Memory B cell (primary cell): Measurements from ENCODE around the gene SULT1E1.
"Not testable (repeated sequence)": the region's sequence is repeated elsewhere in the genome, so short reads cannot be mapped to it uniquely, and the experiment has no call there.

Experiments
- ATAC-seq: fragments of 150-1000 bp; cut with Tn5 transposase; 2 replicates; pipeline ENCODE4 v1.10.0; 2021; ENCODE audit warnings: low read depth, mild to moderate bottlenecking, moderate library complexity
- DNase-seq, 2 donors: peaks; one replicate each; pipeline ENCODE4 v3.0.0; 2022; ENCODE audit warnings: low spot score in 2 of 2
- H3K27ac Mint-ChIP-seq: one replicate; pipeline ENCODE4 v1.8.0; 2022; ENCODE audit warnings: mild to moderate bottlenecking, moderate library complexity, mixed read lengths
- H3K27me3 Mint-ChIP-seq: one replicate; pipeline ENCODE4 v1.8.0; 2022; ENCODE audit warnings: mixed read lengths
- H3K36me3 Mint-ChIP-seq: one replicate; pipeline ENCODE4 v1.8.0; 2022; ENCODE audit warnings: mild to moderate bottlenecking, mixed read lengths
- H3K4me1 Mint-ChIP-seq: one replicate; pipeline ENCODE4 v1.8.0; 2022; ENCODE audit warnings: mixed read lengths
- H3K4me3 Mint-ChIP-seq: one replicate; pipeline ENCODE4 v1.8.0; 2022; ENCODE audit warnings: mild to moderate bottlenecking, moderate library complexity, mixed read lengths
- H3K9me3 Mint-ChIP-seq: one replicate; pipeline ENCODE4 v1.8.0; 2022; ENCODE audit warnings: mixed read lengths

SULT1E1 gene

GRCh38 chr4:69831646-69832325 lies 28.2 kb downstream of the SULT1E1 start:
- ATAC-seq (peak; percentile 89), DNase-seq (no peak)
- Mint-ChIP-seq H3K27me3 (no peaks in the 10 kb centered on the region), H3K9me3 (no peaks in the 10 kb centered on the region), H3K36me3 (no peaks in the 10 kb centered on the region), H3K4me1 (peaks cover 5% of the 10 kb centered on the region), H3K27ac (peak overlapping the region; percentile 12), H3K4me3 (peak overlapping the region; percentile 90)

GRCh38 chr4:69831270-69831627 lies 28.7 kb downstream of the SULT1E1 start:
- no peaks in the 10 kb centered on the region for H3K9me3 Mint-ChIP-seq

GRCh38 chr4:69830560-69831269 lies 29.2 kb downstream of the SULT1E1 start:
- no peak for DNase-seq
- ATAC-seq: peak; percentile 31
- no peak overlapping the region for H3K27ac Mint-ChIP-seq
- no peaks in the 10 kb centered on the region for H3K9me3 Mint-ChIP-seq
- no peaks in the 10 kb centered on the region for H3K27me3 Mint-ChIP-seq
- H3K4me1 Mint-ChIP-seq: peaks cover 5% of the 10 kb centered on the region
- no peak overlapping the region for H3K4me3 Mint-ChIP-seq
- no peaks in the 10 kb centered on the region for H3K36me3 Mint-ChIP-seq

More at GRCh38 chr4:69831270-69831627, 28.7 kb downstream of the SULT1E1 start:
- H3K4me3 Mint-ChIP-seq: peak overlapping the region; percentile 90
- no peaks in the 10 kb centered on the region for H3K27me3 Mint-ChIP-seq
- DNase-seq: no peak
- ATAC-seq: no peak
- H3K36me3 Mint-ChIP-seq: no peaks in the 10 kb centered on the region
- peaks cover 5% of the 10 kb centered on the region for H3K4me1 Mint-ChIP-seq
- no peak overlapping the region for H3K27ac Mint-ChIP-seq

- H3K27ac Mint-ChIP-seq: no peak overlapping the region
- no peak for ATAC-seq
- DNase-seq: no peak
- no peaks in the 10 kb centered on the region for H3K9me3 Mint-ChIP-seq
- peaks cover 5% of the 10 kb centered on the region for H3K4me1 Mint-ChIP-seq
- H3K27me3 Mint-ChIP-seq: no peaks in the 10 kb centered on the region
- no peaks in the 10 kb centered on the region for H3K36me3 Mint-ChIP-seq
- no peak overlapping the region for H3K4me3 Mint-ChIP-seq
These were observed 29.8 kb downstream of the SULT1E1 start for GRCh38 chr4:69830192-69830559.

GRCh38 chr4:69829678-69830077 lies 30.3 kb downstream of the SULT1E1 start:
- Mint-ChIP-seq H3K36me3 (no peaks in the 10 kb centered on the region), H3K27ac (no peak overlapping the region), H3K27me3 (no peaks in the 10 kb centered on the region), H3K4me3 (no peak overlapping the region), H3K4me1 (peaks cover 5% of the 10 kb centered on the region), H3K9me3 (no peaks in the 10 kb centered on the region)
- DNase-seq: no peak
- ATAC-seq: no peak

- Mint-ChIP-seq H3K9me3 (no peaks in the 10 kb centered on the region), H3K27me3 (no peaks in the 10 kb centered on the region), H3K36me3 (no peaks in the 10 kb centered on the region), H3K4me1 (peaks cover 5% of the 10 kb centered on the region), H3K4me3 (no peak overlapping the region), H3K27ac (no peak overlapping the region)
- ATAC-seq (no peak), DNase-seq (no peak)
These were observed 31.1 kb downstream of the SULT1E1 start for GRCh38 chr4:69828828-69829227.

GRCh38 chr4:69825056-69825455 lies 34.9 kb downstream of the SULT1E1 start:
- not testable (repeated sequence) for H3K4me3 Mint-ChIP-seq, H3K27ac Mint-ChIP-seq, H3K9me3 Mint-ChIP-seq, H3K27me3 Mint-ChIP-seq, DNase-seq, H3K4me1 Mint-ChIP-seq, H3K36me3 Mint-ChIP-seq, ATAC-seq

- H3K4me3 Mint-ChIP-seq: no peak overlapping the region
These were observed 36.3 kb downstream of the SULT1E1 start for GRCh38 chr4:69823481-69824186.

GRCh38 chr4:69823048-69823447 lies 36.9 kb downstream of the SULT1E1 start:
- Mint-ChIP-seq H3K27me3 (no peaks in the 10 kb centered on the region), H3K4me3 (no peak overlapping the region), H3K36me3 (no peaks in the 10 kb centered on the region), H3K9me3 (no peaks in the 10 kb centered on the region), H3K27ac (no peak overlapping the region), H3K4me1 (no peaks in the 10 kb centered on the region)
- no peak for ATAC-seq
- DNase-seq: no peak

More at GRCh38 chr4:69823481-69824186, 36.3 kb downstream of the SULT1E1 start:
- H3K4me1 Mint-ChIP-seq: no peaks in the 10 kb centered on the region
- no peaks in the 10 kb centered on the region for H3K36me3 Mint-ChIP-seq
- DNase-seq (no peak), ATAC-seq (no peak)
- H3K9me3 Mint-ChIP-seq: no peaks in the 10 kb centered on the region
- no peak overlapping the region for H3K27ac Mint-ChIP-seq
- no peaks in the 10 kb centered on the region for H3K27me3 Mint-ChIP-seq

- Mint-ChIP-seq H3K4me3 (no peak overlapping the region), H3K27me3 (no peaks in the 10 kb centered on the region), H3K4me1 (no peaks in the 10 kb centered on the region), H3K27ac (no peak overlapping the region), H3K36me3 (no peaks in the 10 kb centered on the region), H3K9me3 (no peaks in the 10 kb centered on the region)
- no peak for DNase-seq
- no peak for ATAC-seq
These were observed 37.7 kb downstream of the SULT1E1 start for GRCh38 chr4:69822198-69822597.

- DNase-seq (no peak), ATAC-seq (no peak)
- no peak overlapping the region for H3K27ac Mint-ChIP-seq
- no peaks in the 10 kb centered on the region for H3K36me3 Mint-ChIP-seq
- no peaks in the 10 kb centered on the region for H3K27me3 Mint-ChIP-seq
- no peak overlapping the region for H3K4me3 Mint-ChIP-seq
- no peaks in the 10 kb centered on the region for H3K9me3 Mint-ChIP-seq
- no peaks in the 10 kb centered on the region for H3K4me1 Mint-ChIP-seq
These were observed 41.8 kb downstream of the SULT1E1 start for GRCh38 chr4:69818060-69818639.

GRCh38 chr4:69816236-69816635 lies 43.7 kb downstream of the SULT1E1 start:
- Mint-ChIP-seq H3K36me3 (no peaks in the 10 kb centered on the region), H3K4me1 (no peaks in the 10 kb centered on the region), H3K4me3 (no peak overlapping the region), H3K27ac (no peak overlapping the region), H3K9me3 (no peaks in the 10 kb centered on the region), H3K27me3 (no peaks in the 10 kb centered on the region)
- ATAC-seq (no peak), DNase-seq (no peak)

GRCh38 chr4:69813628-69814027 lies 46.3 kb downstream of the SULT1E1 start:
- no peaks in the 10 kb centered on the region for H3K9me3 Mint-ChIP-seq
- H3K27me3 Mint-ChIP-seq: no peaks in the 10 kb centered on the region
- ATAC-seq: no peak

GRCh38 chr4:69811166-69811565 lies 48.8 kb downstream of the SULT1E1 start:
- ATAC-seq (no peak), DNase-seq (no peak)
- Mint-ChIP-seq H3K27ac (no peak overlapping the region), H3K9me3 (peaks cover 5% of the 10 kb centered on the region), H3K4me1 (no peaks in the 10 kb centered on the region), H3K4me3 (no peak overlapping the region), H3K27me3 (no peaks in the 10 kb centered on the region), H3K36me3 (no peaks in the 10 kb centered on the region)

More at GRCh38 chr4:69813628-69814027, 46.3 kb downstream of the SULT1E1 start:
- DNase-seq: no peak
- no peak overlapping the region for H3K4me3 Mint-ChIP-seq
- no peaks in the 10 kb centered on the region for H3K36me3 Mint-ChIP-seq
- no peaks in the 10 kb centered on the region for H3K4me1 Mint-ChIP-seq
- no peak overlapping the region for H3K27ac Mint-ChIP-seq
